ENCODE results near the gene P3H2.
"Not testable (repeated sequence)": the region's sequence is repeated elsewhere in the genome, so short reads cannot be mapped to it uniquely, and the experiment has no call there.

The P3H2 gene, protein sequence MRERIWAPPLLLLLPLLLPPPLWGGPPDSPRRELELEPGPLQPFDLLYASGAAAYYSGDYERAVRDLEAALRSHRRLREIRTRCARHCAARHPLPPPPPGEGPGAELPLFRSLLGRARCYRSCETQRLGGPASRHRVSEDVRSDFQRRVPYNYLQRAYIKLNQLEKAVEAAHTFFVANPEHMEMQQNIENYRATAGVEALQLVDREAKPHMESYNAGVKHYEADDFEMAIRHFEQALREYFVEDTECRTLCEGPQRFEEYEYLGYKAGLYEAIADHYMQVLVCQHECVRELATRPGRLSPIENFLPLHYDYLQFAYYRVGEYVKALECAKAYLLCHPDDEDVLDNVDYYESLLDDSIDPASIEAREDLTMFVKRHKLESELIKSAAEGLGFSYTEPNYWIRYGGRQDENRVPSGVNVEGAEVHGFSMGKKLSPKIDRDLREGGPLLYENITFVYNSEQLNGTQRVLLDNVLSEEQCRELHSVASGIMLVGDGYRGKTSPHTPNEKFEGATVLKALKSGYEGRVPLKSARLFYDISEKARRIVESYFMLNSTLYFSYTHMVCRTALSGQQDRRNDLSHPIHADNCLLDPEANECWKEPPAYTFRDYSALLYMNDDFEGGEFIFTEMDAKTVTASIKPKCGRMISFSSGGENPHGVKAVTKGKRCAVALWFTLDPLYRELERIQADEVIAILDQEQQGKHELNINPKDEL

DNA sequence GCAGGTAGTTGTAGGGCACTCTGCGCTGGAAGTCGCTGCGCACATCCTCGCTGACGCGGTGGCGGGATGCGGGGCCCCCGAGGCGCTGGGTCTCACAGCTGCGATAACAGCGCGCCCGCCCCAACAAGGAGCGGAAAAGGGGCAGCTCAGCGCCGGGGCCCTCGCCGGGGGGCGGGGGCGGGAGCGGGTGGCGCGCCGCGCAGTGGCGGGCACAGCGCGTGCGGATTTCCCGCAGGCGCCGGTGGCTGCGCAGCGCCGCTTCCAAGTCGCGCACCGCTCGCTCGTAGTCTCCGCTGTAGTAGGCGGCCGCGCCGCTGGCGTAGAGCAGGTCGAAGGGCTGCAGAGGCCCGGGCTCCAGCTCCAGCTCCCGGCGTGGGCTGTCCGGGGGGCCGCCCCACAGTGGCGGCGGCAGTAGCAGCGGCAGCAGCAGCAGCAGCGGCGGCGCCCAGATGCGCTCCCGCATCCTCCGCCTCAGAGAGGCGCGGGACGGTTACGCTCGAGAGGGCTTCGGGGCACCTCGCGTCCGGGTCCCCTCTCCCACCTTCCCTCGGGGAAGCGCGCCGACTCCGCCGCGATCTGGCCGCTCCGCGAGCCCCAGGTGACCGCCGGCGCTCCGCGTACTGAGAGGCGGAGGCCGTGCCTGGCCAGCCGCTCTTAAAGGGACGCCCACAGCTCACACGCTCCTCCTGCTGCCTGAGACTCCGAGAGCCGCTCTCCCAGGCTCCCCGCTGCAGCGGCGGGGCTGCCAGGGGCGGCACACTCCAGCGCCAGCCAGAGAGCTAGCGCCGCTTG lies at the start of gene P3H2:
P3H2 (minus strand) TSS at position 629 of the 792 bp plus-strand sequence; CDS start at position 463, 166 bp downstream.
- DNase-seq = peak; percentile 61

DNA sequence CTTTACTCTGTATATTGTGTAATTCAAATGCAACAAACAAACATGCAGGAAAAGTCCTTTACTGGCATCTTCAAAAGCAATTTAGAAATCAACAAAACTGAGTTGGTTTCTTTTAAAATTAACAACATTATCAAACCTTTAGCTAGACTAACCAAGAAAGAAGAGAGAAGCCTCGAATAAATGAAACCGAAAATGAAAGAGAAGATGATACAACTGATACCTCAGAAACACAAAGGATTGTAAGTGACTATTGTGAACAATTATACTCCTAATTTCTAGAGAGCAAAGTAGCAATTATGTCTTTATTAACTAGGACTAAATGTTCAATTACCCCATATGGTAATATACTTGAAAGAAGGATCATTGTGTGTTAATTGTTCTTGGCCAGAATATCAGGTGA lies 49.2 kb upstream of the P3H2 start:
- no peak for DNase-seq

DNA sequence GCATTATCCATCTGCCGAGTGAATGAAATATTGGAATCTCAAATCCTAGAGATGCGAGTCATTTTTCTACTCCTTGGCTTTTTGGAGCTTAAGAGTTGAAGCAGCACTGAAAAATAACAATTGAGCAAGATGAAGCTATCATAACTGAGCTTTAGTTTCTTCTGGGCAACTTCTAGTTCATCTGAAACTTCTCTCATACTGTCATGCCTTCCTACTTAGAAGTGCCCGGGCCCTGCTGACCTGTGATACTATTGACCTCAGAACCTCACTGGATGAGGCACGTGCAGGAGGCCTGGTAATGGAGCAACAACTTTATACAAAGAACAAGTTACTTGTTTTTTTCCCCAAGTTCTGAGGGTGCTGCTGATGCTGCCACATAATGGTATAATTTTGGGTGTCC lies 48.5 kb upstream of the P3H2 start:
- no peak for DNase-seq

DNA sequence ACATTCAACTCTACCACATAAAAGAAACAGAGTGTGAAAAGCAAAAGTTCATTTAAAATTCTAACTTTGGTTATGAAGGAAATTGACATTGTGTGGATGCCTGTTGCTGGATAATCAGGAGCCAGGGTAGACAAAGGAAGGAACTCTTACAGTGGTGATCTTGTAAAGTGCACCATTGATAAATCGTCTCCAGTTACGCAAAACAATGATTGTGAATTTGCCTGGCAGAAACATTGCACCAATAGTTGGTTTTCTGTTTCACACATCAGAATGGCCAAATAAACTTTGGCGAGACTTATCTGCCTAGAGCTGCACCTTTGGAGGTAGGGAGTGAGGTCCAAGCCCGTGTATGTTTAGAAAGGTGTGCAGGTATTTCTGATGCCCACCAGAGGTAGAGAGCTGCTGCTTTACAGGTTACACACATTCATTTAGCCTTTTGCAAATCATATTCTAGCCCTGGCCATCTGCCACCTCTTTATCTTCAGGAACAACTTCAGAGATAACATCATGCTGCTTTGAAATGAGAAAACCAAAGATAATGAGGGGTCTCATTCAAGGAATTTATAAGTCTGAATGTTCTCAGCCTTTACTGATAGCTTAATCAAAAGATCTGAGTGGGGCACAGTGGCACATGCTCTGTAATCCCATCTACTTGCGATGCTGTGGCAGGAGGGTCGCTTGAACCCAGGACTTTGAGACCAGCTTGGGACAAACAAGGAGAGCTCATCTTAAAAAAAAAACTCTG lies 47.4 kb upstream of the P3H2 start:
- no peak for DNase-seq

DNA sequence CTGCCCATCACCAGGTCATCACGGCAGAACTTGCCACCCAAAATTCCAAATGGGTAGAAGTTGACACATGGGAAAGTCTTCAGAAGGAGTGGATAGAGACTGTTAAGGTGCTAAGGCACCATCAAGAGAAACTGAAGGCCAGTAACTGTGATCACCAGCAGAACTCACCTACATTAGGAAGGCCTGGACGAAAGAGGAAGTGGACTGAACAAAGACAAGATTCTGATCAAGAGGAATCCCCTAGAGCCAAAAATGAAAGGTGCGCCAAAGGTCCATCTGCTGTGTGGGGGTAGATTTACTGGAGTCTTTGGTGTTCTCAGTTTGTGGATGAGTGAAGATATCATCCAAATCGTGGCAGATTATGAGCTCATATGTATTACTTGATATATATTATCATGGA lies 46.3 kb upstream of the P3H2 start:
- no peak for DNase-seq

DNA sequence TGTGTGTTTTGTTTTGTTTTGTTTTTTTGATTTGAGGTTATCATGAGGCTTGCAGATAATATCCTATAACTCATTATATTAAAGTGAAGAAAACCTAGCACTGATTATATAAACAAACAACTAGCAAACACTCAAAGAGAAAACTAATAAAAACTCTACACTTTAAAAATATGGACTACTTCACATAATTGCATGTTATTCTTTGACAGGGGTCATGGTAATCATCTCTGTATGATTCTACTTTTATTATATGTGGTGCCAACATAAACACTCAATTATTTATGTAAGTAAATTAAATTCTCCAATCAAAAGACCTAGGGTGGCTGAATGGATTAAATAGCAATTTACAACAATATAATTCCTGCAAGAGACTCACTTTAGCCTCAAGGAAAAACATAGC lies 44.6 kb upstream of the P3H2 start:
- DNase-seq = no peak

DNA sequence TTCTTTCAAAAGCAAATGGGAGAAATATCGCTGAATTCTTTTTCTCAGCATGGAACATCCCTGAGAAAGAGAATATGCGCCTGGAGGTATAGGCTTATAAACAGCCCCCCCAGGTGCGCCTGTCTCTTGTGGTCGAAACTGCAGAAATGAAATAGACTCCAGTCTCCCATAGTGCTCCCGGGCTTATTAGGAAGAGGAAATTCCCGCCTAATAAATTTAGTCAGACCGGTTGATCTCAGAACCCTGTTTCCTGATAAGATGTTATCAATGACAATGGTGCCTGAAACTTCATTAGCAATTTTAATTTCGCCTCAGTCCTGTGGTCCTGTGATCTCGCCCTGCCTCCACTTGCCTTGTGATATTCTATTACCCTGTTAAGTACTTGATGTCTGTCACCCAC lies 41.3 kb upstream of the P3H2 start:
- not testable (repeated sequence) for DNase-seq

DNA sequence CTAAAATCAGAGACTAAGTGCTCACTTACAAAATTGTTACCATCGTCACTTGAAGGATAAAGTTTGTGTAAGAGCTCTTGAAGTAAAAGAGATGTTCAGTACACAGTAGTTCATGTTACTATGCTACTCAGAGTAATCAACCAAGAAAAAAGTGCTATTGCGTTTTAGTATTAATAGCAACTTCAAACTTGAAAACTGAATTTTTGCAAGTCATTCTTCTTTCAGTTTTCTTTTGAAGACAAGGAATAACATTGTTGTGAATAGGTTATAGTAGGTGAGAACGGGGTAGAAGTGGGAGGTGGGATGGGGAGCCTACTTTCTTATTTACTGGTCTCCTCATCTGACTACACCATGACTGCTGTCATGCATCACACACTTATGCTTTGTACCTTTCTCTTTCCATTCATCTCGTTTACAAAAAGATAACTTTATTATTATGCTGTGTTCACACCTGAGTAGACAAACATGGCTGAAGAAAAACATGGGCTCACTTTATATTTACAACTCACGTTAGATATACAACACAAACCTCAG lies 39.3 kb upstream of the P3H2 start:
- DNase-seq = no peak

DNA sequence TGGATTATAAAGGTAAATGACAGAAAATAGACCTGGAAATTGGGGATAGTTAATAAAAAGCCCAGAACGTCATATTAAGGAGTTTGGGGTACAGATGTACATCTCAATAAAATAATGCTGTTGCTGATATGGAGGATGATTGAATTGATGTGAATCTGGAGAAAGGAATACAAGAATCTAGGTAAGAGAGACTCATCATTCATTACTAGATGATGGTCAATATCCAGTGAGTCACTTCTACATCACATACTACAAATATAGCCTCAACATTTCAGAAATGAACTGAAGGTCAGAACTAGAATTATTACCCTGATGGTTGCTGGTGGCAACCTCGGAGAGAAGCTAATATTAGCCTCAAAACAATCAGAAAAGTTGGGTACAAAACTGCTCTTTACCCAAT lies 37.6 kb upstream of the P3H2 start:
- DNase-seq = no peak

DNA sequence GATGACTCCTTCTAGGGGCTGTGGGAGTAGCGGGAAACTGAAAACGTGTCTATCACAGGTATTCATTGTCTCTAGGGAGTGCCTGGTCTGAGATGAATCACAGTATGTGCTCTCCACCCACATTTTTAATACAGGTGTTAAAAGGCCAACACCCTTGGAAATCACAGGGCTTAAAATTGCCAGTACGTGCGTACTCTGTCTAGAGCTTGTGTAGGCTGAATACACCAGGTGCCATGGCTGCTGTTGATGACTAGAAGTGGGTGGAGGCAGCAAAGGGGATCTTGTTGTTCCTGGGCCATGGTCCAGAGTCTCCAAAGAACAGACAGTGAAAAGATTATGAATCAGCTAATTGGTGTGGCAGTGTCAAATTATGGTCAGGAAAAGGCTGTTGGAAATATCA lies 35.1 kb upstream of the P3H2 start:
- DNase-seq = no peak

DNA sequence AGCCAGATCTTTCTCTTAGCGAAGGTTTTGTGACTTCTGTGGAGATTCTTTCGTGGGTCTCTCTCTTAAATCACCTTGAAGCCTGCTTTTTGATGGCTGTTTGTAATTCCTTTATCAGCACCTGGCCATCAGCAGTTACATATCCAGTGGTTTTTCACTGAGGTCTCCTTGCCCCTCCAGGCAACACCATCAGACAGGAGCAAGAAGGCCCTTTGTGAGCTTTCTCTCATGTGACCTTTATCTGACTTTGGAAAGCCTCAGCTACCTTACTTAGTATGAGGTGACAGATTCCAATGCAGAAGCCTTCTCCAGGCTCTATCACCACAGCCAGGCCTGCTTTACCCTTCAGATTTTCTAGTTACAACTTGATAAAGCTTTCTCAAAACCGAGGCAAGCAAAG lies 30.0 kb upstream of the P3H2 start:
- DNase-seq = no peak

DNA sequence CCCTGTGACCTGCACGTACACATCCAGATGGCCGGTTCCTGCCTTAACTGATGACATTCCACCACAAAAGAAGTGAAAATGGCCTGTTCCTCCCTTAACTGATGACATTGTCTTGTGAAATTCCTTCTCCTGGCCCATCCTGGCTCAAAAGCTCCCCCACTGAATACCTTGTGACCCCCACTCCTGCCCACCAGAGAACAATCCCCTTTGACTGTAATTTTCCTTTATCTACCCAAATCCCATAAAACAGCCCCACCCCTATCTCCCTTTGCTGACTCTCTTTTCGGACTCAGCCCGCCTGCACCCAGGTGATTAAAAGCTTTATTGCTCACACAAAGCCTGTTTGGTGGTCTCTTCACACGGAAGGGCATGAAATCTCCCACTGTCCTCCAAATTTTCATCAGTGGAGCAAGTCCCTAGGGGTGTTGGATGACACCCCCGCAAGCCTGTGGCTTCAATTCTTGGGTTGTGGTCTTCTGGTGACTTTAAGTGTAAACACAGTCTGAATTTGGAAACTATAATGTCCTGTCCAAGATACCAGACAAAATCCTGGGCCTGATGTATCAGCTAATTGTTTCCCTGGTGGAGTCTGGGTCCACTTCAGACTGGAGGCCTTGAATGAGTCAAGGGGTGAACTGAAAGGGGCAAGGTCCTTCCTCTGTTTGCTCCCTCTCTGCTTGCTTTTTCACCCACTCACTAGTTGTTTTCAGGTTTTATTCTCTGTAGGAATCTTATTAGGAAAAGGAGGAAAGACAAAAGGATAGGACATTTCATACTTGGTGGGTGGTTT lies 29.3 kb upstream of the P3H2 start:
- DNase-seq = not testable (repeated sequence)

DNA sequence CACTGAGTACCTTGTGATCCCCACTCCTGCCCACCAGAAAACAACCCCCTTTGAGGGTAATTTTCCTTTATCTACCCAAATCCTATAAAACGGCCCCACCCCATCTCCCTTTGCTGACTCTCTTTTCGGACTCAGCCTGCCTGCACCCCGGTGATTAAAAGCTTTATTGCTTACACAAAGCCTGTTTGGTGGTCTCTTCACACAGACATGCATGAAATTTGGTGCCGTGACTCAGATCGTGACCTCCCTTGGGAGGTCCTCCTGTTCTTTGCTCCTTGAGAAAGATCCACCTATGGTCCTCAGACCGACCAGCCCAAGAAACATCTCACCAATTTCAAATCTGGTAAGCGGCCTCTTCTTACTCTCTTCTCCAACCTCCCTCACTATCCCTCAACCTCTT lies 24.1 kb upstream of the P3H2 start:
- DNase-seq = not testable (repeated sequence)

DNA sequence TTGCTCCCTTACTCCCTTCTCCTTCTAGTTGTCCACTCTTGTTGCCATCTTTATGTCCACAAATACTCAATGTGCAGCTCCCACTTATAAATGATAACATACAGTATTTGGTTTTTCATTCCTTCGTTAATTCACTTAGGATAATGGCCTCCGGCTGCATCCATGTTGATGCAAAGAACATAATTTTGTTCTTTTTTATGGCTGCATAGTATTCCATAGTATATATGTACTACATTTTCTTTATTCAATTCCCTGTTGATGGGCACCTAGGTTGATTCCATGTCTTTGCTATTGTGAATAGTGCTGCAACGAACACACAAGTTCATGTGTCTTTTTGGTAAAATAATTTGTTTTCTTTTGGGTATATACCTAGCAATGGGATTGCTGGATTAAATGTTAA lies 21.3 kb upstream of the P3H2 start:
- no peak for DNase-seq

DNA sequence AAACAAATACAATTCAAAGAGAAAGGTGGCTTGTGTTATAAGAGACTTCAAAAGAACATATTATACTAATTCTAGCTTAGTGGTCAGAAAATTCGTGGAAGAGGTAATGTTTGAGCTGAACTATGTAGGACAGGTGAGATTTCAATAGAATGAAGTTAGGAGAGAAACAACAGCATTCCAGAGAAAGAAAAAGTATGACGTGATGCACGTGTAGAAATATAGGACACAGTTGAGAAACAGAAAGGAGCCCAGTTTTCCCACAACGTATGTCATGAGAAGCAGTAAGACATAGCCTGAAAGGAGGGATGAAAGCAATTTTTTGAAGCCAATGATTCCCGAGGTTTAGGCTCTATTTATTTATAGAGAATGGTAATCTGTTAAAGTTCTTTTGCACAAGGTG lies 18.7 kb upstream of the P3H2 start:
- DNase-seq = no peak

DNA sequence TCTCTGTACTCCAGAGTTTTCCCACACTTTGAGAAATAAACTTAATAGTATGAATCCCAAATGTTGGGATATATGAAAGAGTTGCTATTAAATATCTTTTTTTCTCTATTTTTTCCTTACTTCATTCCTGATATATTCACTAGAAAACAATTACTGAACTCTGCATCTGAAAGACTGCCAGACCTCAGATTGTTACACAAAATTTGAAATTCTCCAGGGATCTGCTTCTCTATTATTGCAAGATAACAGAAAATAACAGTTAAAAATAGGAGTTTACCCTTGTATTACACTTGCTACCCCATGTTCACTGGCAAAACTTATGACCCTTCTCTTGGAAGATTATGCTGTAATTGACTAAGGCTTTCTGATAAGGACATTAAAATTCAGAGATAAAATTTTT lies 11.7 kb upstream of the P3H2 start:
- no peak for DNase-seq

DNA sequence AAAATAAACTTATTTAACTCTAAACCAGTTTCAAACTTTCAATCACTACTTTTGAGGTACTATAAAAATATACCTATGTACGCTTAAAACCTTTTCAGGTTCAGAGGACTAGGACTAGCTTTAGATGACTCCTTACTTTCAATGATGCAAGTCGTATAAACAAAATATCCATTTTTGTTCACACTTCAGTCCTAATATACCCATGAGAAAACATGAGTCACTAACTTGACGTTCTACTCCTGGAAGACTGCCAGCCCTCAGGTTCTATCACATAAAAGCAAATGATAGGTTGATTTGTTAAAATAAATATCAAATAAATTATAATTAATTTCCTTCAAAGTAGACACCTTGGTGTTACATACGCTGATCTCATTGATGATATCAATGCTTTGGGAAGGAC lies 10.6 kb upstream of the P3H2 start:
- no peak for DNase-seq

DNA sequence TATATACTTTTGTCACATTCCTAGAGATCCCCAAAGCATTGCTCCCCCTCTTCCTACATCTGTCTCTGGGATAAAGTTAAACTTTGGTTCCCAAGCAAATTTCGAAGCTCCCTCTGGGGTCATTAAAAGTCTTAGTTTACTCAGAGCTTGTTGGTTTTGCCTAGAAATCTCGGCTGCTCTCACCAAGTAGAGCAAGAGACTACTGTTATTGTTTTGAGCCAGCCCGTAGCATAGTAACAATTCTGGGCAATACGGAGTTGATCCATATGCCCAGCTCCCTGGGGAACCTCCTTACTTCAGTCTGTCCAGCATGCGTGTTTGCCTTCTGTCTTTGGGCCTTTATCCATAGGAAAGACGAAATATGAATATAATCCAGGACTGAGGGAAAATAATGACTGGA lies 10.0 kb upstream of the P3H2 start:
- no peak for DNase-seq

DNA sequence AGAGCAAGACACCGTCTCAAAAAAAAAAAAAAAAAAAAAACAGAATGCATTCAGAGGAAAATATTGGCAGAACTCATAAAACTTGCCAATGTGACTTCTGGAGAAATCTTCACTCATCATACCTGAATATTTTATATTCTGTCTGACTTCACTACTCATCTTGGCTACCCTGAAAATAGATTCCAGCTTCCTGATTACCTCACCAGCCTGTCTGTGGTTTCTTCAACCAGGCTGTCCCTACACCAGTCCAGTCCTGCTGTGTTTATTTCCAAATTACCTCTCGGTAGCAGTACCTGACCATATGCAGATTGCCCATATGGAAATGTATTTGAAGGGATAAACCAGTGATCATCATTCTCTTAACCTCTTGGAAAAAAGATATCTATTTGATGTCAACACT lies 9.3 kb upstream of the P3H2 start:
- no peak for DNase-seq

DNA sequence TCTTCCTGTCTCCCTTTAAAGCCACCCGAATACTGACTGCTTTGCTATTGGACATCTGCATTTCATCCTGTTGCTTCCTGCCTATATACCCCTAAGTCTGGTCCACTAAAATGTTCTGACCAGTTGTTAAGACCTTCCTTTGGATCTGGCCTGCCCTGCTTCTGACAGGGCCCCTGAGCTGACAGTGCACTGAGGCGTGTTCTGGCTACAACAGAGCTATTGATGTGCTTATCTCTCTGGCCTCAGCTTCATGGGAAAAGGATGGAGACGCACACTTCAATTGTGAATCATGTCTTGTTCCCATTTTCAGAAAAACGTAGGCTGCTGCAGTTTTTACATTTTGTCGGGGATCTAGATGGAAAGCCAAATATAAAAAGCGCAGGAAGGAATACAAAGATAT lies 7.1 kb upstream of the P3H2 start:
- DNase-seq = no peak

DNA sequence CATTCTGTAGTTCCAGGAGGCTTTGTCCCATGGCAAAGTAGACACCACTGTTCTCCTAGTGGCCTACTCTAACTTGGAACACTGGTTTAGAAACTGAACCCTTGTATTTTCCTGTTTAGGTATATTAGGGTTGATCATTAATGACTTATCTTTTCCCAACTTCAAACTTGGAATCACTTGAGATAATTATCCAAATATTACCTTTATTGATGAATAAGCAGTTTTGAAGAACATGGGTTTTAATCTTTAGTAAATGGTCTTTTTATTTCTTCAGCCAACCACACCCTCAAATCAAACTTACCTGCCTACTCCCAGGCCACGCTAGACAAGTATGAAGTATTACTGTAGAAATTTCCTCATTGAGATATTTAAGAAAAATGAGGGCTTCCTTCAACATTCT lies 6.5 kb upstream of the P3H2 start:
- no peak for DNase-seq
